Measurements from ENCODE around the gene GPR85.

The GPR85 gene

GRCh38 chr7:113086431-113086888 lies at the start of gene GPR85:
TSS of gene GPR85 (minus strand) at chr7:113086827. CDS start at chr7:113084721, 2,106 bp downstream.
- H3K4me3 ChIP-seq (ENCODE audit: low read depth, low read length), result peak within 1 kb of the TSS; percentile 29; the same call in 1 of the 2 replicates
- no peak for TF ChIP-seq CTCF (IDR thresholded peaks at IDR 0.05; ENCODE audit: low read depth, low read length, missing control alignments)
- DNase-seq (ENCODE audit: low read depth), result no peak

GRCh38 chr7:113134025-113134424 lies 47.4 kb upstream of the GPR85 start:
- DNase-seq (ENCODE audit: low read depth), result no peak
- no peak for TF ChIP-seq CTCF (IDR thresholded peaks at IDR 0.05; ENCODE audit: low read depth, low read length, missing control alignments)
- H3K4me3 ChIP-seq (ENCODE audit: low read depth, low read length), result no peak overlapping the region

- no peak for DNase-seq (ENCODE audit: low read depth)
- H3K4me3 ChIP-seq (ENCODE audit: low read depth, low read length), result no peak overlapping the region
- TF ChIP-seq CTCF (IDR thresholded peaks at IDR 0.05; ENCODE audit: low read depth, low read length, missing control alignments), result no peak
Observed at GRCh38 chr7:113131367-113131766, 44.7 kb upstream of the GPR85 start.

GRCh38 chr7:113128031-113128430 lies 41.4 kb upstream of the GPR85 start:
- no peak overlapping the region for H3K4me3 ChIP-seq (ENCODE audit: low read depth, low read length)
- TF ChIP-seq CTCF (IDR thresholded peaks at IDR 0.05; ENCODE audit: low read depth, low read length, missing control alignments), result no peak
- no peak for DNase-seq (ENCODE audit: low read depth)

GRCh38 chr7:113125728-113126127 lies 39.1 kb upstream of the GPR85 start:
- DNase-seq (ENCODE audit: low read depth), result no peak
- no peak for TF ChIP-seq CTCF (IDR thresholded peaks at IDR 0.05; ENCODE audit: low read depth, low read length, missing control alignments)
- no peak overlapping the region for H3K4me3 ChIP-seq (ENCODE audit: low read depth, low read length)

GRCh38 chr7:113122744-113123143 lies 36.1 kb upstream of the GPR85 start:
- DNase-seq (ENCODE audit: low read depth), result no peak
- no peak for TF ChIP-seq CTCF (IDR thresholded peaks at IDR 0.05; ENCODE audit: low read depth, low read length, missing control alignments)
- H3K4me3 ChIP-seq (ENCODE audit: low read depth, low read length), result no peak overlapping the region

GRCh38 chr7:113120647-113121046 lies 34.0 kb upstream of the GPR85 start:
- no peak overlapping the region for H3K4me3 ChIP-seq (ENCODE audit: low read depth, low read length)
- no peak for TF ChIP-seq CTCF (IDR thresholded peaks at IDR 0.05; ENCODE audit: low read depth, low read length, missing control alignments)

More at GRCh38 chr7:113120647-113121046, 34.0 kb upstream of the GPR85 start:
- no peak for DNase-seq (ENCODE audit: low read depth)
